DLD1 (cell line): ENCODE measurements around the gene CAPN12.

ENCODE experiments used
- in situ Hi-C: cut with HindIII; loops from 2 replicates; pipeline ENCODE4 v1.10.0; 2017; ENCODE audit warnings: low sequenced_read_pairs

The CAPN12 gene

GRCh38 chr19:38727306-38727867 lies 16.9 kb downstream of the CAPN12 start:
- in situ Hi-C loops, result no loop called here

- in situ Hi-C loops, result no loop called here
Measured at GRCh38 chr19:38726761-38727301, 17.4 kb downstream of the CAPN12 start.

GRCh38 chr19:38726284-38726673 lies 18.0 kb downstream of the CAPN12 start:
- in situ Hi-C loops, result no loop called here

- in situ Hi-C loops, result no loop called here
Measured at GRCh38 chr19:38725469-38726283, 18.6 kb downstream of the CAPN12 start.

GRCh38 chr19:38723990-38724854 lies 20.1 kb downstream of the CAPN12 start:
- in situ Hi-C loops, result no loop called here

- in situ Hi-C loops, result no loop called here
Measured at GRCh38 chr19:38723606-38723965, 20.7 kb downstream of the CAPN12 start.

- in situ Hi-C loops, result no loop called here
Measured at GRCh38 chr19:38722947-38723605, 21.2 kb downstream of the CAPN12 start.

GRCh38 chr19:38721979-38722773 lies 22.1 kb downstream of the CAPN12 start:
- in situ Hi-C loops, result no loop called here

GRCh38 chr19:38721496-38721895 lies 22.8 kb downstream of the CAPN12 start:
- in situ Hi-C loops, result no loop called here

GRCh38 chr19:38720559-38721236 lies 23.6 kb downstream of the CAPN12 start:
- in situ Hi-C loops, result no loop called here

- in situ Hi-C loops, result no loop called here
Measured at GRCh38 chr19:38719761-38720558, 24.3 kb downstream of the CAPN12 start.

GRCh38 chr19:38718747-38719543 lies 25.3 kb downstream of the CAPN12 start:
- in situ Hi-C loops, result no loop called here

GRCh38 chr19:38717855-38718254 lies 26.4 kb downstream of the CAPN12 start:
- in situ Hi-C loops, result no loop called here

GRCh38 chr19:38717051-38717450 lies 27.2 kb downstream of the CAPN12 start:
- in situ Hi-C loops, result no loop called here

- in situ Hi-C loops, result no loop called here
Measured at GRCh38 chr19:38715555-38715954, 28.7 kb downstream of the CAPN12 start.

- in situ Hi-C loops, result no loop called here
Measured at GRCh38 chr19:38714354-38714778, 29.9 kb downstream of the CAPN12 start.

GRCh38 chr19:38713865-38714264 lies 30.4 kb downstream of the CAPN12 start:
- in situ Hi-C loops, result no loop called here

- in situ Hi-C loops, result no loop called here
Measured at GRCh38 chr19:38713227-38713649, 31.0 kb downstream of the CAPN12 start.
